ENCODE results near the gene CANT1. TPM values are rescaled to one million over a fixed set of nuclear protein-coding genes. Genes with fewer than 3 reads are reported as not detected.

Gene CANT1
- total and polyA plus RNA-seq, 4 donors: 6.2 to 20.0 (median 16.4) TPM

GRCh38 chr17:79047923-79048825 lies 38.6 kb upstream of the CANT1 start:
- no peak for DNase-seq (ENCODE audit: low spot score)
- WGBS: 74% methylated on average over 41 of the region's 41 CpGs
- Histone ChIP-seq H3K27ac (ENCODE audit: low read depth in 1 of 2, low read length in 2 of 2) (no peak overlapping the region), H3K4me1 (ENCODE audit: control insufficient read depth in 4 of 4, insufficient read depth in 4 of 4, low read length in 3 of 4) (no peaks in the 10 kb centered on the region), H3K4me3 (ENCODE audit: low read depth in 1 of 3, low read length in 3 of 3) (no peak overlapping the region), H3K9ac (ENCODE audit: low read depth in 1 of 2, low read length in 2 of 2) (no peak overlapping the region), H3K27me3 (ENCODE audit: control insufficient read depth in 4 of 4, insufficient read depth in 4 of 4, low read length in 3 of 4) (peaks cover 0 to 6% (median 1%) of the 10 kb centered on the region in 4 donors), H3K9me3 (ENCODE audit: control insufficient read depth in 4 of 4, low read length in 3 of 4) (no peaks in the 10 kb centered on the region), H3K36me3 (ENCODE audit: control insufficient read depth in 4 of 4, insufficient read depth in 3 of 4, low read depth in 1 of 4, low read length in 3 of 4) (no peaks in the 10 kb centered on the region)
- TF ChIP-seq JUND (IDR thresholded peaks at IDR 0.05) (no peak), CTCF (IDR thresholded peaks at IDR 0.05; ENCODE audit: low read depth, low read length, missing input control) (no peak), NR2F2 (IDR thresholded peaks at IDR 0.05) (no peak), HNF4G (IDR thresholded peaks at IDR 0.05) (no peak)

- no peak overlapping the region for H3K4me3 ChIP-seq (ENCODE audit: low read depth in 1 of 3, low read length in 3 of 3)
- DNase-seq (ENCODE audit: low spot score): no peak
- peaks cover 0 to 8% (median 1%) of the 10 kb centered on the region in 4 donors for H3K27me3 ChIP-seq (ENCODE audit: control insufficient read depth in 4 of 4, insufficient read depth in 4 of 4, low read length in 3 of 4)
- H3K4me1 ChIP-seq (ENCODE audit: control insufficient read depth in 4 of 4, insufficient read depth in 4 of 4, low read length in 3 of 4): no peaks in the 10 kb centered on the region
- no peaks in the 10 kb centered on the region for H3K9me3 ChIP-seq (ENCODE audit: control insufficient read depth in 4 of 4, low read length in 3 of 4)
- no peak overlapping the region for H3K27ac ChIP-seq (ENCODE audit: low read depth in 1 of 2, low read length in 2 of 2)
- H3K36me3 ChIP-seq (ENCODE audit: control insufficient read depth in 4 of 4, insufficient read depth in 3 of 4, low read depth in 1 of 4, low read length in 3 of 4): no peaks in the 10 kb centered on the region
- 86% methylated on average over 30 of the region's 30 CpGs for WGBS
- no peak overlapping the region for H3K9ac ChIP-seq (ENCODE audit: low read depth in 1 of 2, low read length in 2 of 2)
- TF ChIP-seq CTCF (IDR thresholded peaks at IDR 0.05; ENCODE audit: low read depth, low read length, missing input control): no peak
- TF ChIP-seq FOXA1 (IDR thresholded peaks at IDR 0.05): no peak
- TF ChIP-seq GABPA (IDR thresholded peaks at IDR 0.05 in 1 of 2, conservative IDR thresholded peaks at IDR 0.05 in 1 of 2): no peak
- no peak for TF ChIP-seq SP1 (IDR thresholded peaks at IDR 0.05)
- no peak for TF ChIP-seq JUND (IDR thresholded peaks at IDR 0.05)
- no peak for TF ChIP-seq HNF4G (IDR thresholded peaks at IDR 0.05)
- TF ChIP-seq YY1 (IDR thresholded peaks at IDR 0.05): no peak
Observed at GRCh38 chr17:79047291-79047920, 37.8 kb upstream of the CANT1 start.

GRCh38 chr17:79046916-79047280 lies 37.3 kb upstream of the CANT1 start:
- no peaks in the 10 kb centered on the region for H3K4me1 ChIP-seq (ENCODE audit: control insufficient read depth in 4 of 4, insufficient read depth in 4 of 4, low read length in 3 of 4)
- DNase-seq (ENCODE audit: low spot score): no peak
- WGBS: 75% methylated on average over 15 of the region's 15 CpGs

More at GRCh38 chr17:79046916-79047280, 37.3 kb upstream of the CANT1 start:
- no peak overlapping the region for H3K4me3 ChIP-seq (ENCODE audit: low read depth in 1 of 3, low read length in 3 of 3)
- no peaks in the 10 kb centered on the region for H3K36me3 ChIP-seq (ENCODE audit: control insufficient read depth in 4 of 4, insufficient read depth in 3 of 4, low read depth in 1 of 4, low read length in 3 of 4)
- no peak overlapping the region for H3K27ac ChIP-seq (ENCODE audit: low read depth in 1 of 2, low read length in 2 of 2)
- H3K27me3 ChIP-seq (ENCODE audit: control insufficient read depth in 4 of 4, insufficient read depth in 4 of 4, low read length in 3 of 4): peaks cover 0 to 8% (median 1%) of the 10 kb centered on the region in 4 donors
- H3K9me3 ChIP-seq (ENCODE audit: control insufficient read depth in 4 of 4, low read length in 3 of 4): no peaks in the 10 kb centered on the region
- no peak overlapping the region for H3K9ac ChIP-seq (ENCODE audit: low read depth in 1 of 2, low read length in 2 of 2)
- no peak for TF ChIP-seq HNF4A (conservative IDR thresholded peaks at IDR 0.05)
- TF ChIP-seq MAX (IDR thresholded peaks at IDR 0.05): no peak
- TF ChIP-seq ATF3 (IDR thresholded peaks at IDR 0.05): no peak
- no peak for TF ChIP-seq RXRA (IDR thresholded peaks at IDR 0.05)
- no peak for TF ChIP-seq JUND (IDR thresholded peaks at IDR 0.05)
- TF ChIP-seq SP1 (IDR thresholded peaks at IDR 0.05): no peak
- no peak for TF ChIP-seq NR2F2 (IDR thresholded peaks at IDR 0.05)
- no peak for TF ChIP-seq GABPA (IDR thresholded peaks at IDR 0.05 in 1 of 2, conservative IDR thresholded peaks at IDR 0.05 in 1 of 2)
- TF ChIP-seq YY1 (IDR thresholded peaks at IDR 0.05): no peak

Data from liver (tissue), 9 donors.